Upper lobe of right lung (tissue), 1 donor: Measurements from ENCODE around the gene IMMP2L. TPM values are rescaled to one million over a fixed set of nuclear protein-coding genes. Genes with fewer than 3 reads are reported as not detected.
"Not testable (repeated sequence)": the region's sequence is repeated elsewhere in the genome, so short reads cannot be mapped to it uniquely, and the experiment has no call there.

Source experiments
- ATAC-seq: fragments of 200-7000 bp; cut with Tn5 transposase; one replicate; pipeline ENCODE4 v1.9.1; 2020; ENCODE audit warnings: mild to moderate bottlenecking, moderate library complexity
- DNase-seq: peaks from one replicate; pipeline ENCODE4 v3.0.0-alpha.2; 2020
- H3K27ac ChIP-seq: fragments of 200-600 bp; one replicate; pipeline ENCODE4 v1.8.0; 2022
- H3K27me3 ChIP-seq: fragments of 200-600 bp; one replicate; pipeline ENCODE4 v1.8.0; 2022; ENCODE audit warnings: mild to moderate bottlenecking
- H3K36me3 ChIP-seq: fragments of 200-600 bp; one replicate; pipeline ENCODE4 v1.8.0; 2022
- H3K4me1 ChIP-seq: fragments of 200-600 bp; one replicate; pipeline ENCODE4 v1.8.0; 2022
- H3K4me3 ChIP-seq: fragments of 200-600 bp; one replicate; pipeline ENCODE4 v1.8.0; 2022; ENCODE audit warnings: mild to moderate bottlenecking
- H3K9me3 ChIP-seq: fragments of 200-600 bp; one replicate; pipeline ENCODE4 v1.8.0; 2022
- intact Hi-C: fragments of 100-400 bp; cut with DNase I; formaldehyde crosslinking; loops from one replicate; pipeline ENCODE4 v1.11.0; 2022
- total RNA-seq: library from RNA; stranded (reverse); fragmentation: NEBNext Ultra II Directional; extraction: Animal tissue kit (Norgen Biotek cat#: 25700); gene quantifications from one replicate; pipeline ENCODE4 v1.2.1, GENCODE V29; 2021
- TF ChIP-seq, protein P1 (sequence below): fragments of 200-600 bp; IDR thresholded peaks from one replicate; pipeline ENCODE4 v1.8.0; 2022; ENCODE audit warnings: antibody characterized with exemption
- donor health status: DM: no; HTN: yes; CAD: no; lungs with severe emphysema.

Gene IMMP2L
- total RNA-seq, 1 donor from 2014 or later = 22.0 TPM

DNA sequence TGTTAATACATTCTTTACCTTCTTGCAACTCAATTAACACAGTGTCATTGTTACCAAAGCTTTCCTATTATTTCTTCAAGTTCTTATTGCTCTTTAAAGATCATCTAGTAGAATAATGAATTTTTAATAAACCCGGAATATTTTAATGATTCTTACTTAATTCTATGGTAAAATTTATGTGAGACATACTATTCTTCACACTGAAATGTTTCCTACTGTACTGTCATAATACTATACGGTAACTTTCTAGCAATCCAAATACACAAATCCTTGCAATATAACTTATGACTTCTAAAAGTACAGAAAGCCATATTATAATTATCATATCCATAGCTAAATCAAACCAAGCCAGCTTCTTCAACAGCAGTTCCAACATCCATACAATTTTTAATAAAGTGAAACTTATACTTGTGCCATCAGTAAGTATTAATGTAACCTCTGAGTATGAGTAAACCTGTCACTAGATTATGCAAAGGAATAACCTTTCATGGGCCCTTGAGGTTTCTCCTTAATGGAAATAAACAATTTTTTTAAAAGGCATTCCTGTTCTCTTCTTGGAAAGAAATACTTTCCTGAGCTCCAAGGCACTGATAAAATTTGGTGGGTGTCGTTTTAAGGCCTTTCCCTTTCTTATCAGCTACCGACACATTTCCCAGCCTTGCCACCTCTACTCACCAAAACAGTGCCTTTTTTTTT, 87.4 kb downstream of the IMMP2L start:
- no peak overlapping the region for H3K27ac ChIP-seq
- H3K36me3 ChIP-seq = no peaks in the 10 kb centered on the region
- peaks cover 5% of the 10 kb centered on the region for H3K9me3 ChIP-seq
- no peak overlapping the region for H3K4me3 ChIP-seq
- no peaks in the 10 kb centered on the region for H3K27me3 ChIP-seq
- ATAC-seq = no peak
- TF ChIP-seq, protein P1, sequence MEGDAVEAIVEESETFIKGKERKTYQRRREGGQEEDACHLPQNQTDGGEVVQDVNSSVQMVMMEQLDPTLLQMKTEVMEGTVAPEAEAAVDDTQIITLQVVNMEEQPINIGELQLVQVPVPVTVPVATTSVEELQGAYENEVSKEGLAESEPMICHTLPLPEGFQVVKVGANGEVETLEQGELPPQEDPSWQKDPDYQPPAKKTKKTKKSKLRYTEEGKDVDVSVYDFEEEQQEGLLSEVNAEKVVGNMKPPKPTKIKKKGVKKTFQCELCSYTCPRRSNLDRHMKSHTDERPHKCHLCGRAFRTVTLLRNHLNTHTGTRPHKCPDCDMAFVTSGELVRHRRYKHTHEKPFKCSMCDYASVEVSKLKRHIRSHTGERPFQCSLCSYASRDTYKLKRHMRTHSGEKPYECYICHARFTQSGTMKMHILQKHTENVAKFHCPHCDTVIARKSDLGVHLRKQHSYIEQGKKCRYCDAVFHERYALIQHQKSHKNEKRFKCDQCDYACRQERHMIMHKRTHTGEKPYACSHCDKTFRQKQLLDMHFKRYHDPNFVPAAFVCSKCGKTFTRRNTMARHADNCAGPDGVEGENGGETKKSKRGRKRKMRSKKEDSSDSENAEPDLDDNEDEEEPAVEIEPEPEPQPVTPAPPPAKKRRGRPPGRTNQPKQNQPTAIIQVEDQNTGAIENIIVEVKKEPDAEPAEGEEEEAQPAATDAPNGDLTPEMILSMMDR = no peak
- intact Hi-C loops = no loop called here
- no peak for DNase-seq
- H3K4me1 ChIP-seq = no peaks in the 10 kb centered on the region

DNA sequence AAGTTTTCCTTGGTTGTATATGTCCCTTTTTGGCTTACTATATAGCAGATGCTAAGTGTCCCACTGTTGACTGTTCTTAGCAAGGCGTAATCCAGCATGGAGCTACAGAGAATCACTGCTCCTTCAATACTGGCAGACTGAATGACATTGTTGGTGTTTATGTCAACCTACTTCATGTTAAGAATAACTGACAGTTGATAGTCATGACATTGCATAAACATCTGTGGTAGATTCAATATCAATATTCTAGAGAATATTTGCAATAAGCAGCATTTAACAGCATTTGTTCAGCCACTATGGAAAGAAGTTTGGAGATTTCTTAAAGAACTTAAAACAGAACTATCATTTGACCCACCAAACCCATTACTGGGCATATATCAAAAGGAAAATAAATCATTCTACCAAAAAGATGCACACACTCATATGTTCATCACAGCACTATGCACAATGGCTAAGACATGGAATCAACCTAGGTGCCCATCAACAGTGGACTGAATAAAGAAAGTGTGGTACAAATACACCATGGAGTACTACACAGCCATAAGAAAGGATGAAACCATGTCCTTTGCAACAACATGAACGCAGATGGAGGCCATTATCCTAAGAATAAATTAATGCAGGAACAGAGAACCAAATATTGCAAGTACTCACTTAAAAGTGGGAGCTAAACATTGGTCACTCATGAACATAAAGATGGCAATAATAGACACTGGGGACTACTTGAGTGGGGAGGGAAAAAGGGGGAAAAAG, 88.7 kb downstream of the IMMP2L start:
- no peaks in the 10 kb centered on the region for H3K27me3 ChIP-seq
- TF ChIP-seq, protein P1 = no peak
- peaks cover 5% of the 10 kb centered on the region for H3K9me3 ChIP-seq
- ATAC-seq (no peak), DNase-seq (no peak)
- intact Hi-C loops = no loop called here
- no peaks in the 10 kb centered on the region for H3K4me1 ChIP-seq
- H3K36me3 ChIP-seq = no peaks in the 10 kb centered on the region
- no peak overlapping the region for H3K27ac ChIP-seq
- H3K4me3 ChIP-seq = no peak overlapping the region

DNA sequence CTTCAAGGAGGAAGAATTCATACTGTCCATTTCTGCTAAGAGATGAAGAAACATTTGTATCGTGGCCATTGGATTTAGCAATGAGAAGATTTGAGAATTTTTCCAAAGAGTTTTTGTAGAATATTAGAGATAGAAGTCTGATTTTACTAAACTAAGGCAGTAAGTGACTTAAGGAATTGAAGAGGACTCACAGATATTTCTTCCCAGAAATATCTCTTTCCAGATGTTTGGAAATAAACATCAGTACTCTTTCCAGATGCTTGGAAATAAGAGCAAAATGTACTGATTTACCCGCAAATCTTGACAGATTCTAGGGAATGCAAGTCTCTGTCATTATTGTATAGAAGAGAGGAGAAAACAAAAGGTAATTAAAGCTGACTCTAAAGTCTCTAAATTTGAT, 91.3 kb downstream of the IMMP2L start:
- intact Hi-C loops = no loop called here
- no peaks in the 10 kb centered on the region for H3K27me3 ChIP-seq
- H3K9me3 ChIP-seq = peaks cover 5% of the 10 kb centered on the region
- H3K36me3 ChIP-seq = no peaks in the 10 kb centered on the region
- ATAC-seq = no peak
- H3K27ac ChIP-seq = no peak overlapping the region
- H3K4me1 ChIP-seq = no peaks in the 10 kb centered on the region
- no peak overlapping the region for H3K4me3 ChIP-seq
- no peak for DNase-seq
- TF ChIP-seq, protein P1 = no peak

DNA sequence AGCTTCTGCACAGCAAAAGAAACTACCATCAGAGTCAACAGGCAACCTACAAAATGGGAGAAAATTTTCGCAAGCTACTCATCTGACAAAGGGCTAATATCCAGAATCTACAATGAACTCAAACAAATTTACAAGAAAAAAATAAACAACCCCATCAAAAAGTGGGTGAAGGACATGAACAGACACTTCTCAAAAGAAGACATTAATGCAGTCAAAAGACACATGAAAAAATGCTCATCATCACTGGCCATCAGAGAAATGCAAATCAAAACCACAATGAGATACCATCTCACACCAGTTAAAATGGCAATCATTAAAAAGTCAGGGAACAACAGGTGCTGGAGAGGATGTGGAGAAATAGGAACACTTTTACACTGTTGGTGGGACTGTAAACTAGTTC, 92.4 kb downstream of the IMMP2L start:
- H3K9me3 ChIP-seq, ATAC-seq, H3K36me3 ChIP-seq, DNase-seq, H3K27me3 ChIP-seq, intact Hi-C loops, H3K4me3 ChIP-seq, H3K4me1 ChIP-seq, H3K27ac ChIP-seq: not testable (repeated sequence)

DNA sequence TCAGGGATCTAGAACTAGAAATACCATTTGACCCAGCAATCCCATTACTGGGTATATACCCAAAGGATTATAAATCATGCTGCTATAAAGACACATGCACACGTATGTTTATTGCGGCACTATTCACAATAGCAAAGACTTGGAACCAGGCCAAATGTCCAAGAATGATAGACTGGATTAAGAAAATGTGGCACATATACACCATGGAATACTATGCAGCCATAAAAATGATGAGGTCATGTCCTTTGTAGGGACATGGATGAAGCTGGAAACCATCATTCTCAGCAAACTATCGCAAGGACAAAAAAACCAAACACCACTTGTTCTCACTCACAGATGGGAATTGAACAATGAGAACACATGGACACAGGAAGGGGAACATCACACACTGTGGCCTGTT, 96.5 kb downstream of the IMMP2L start:
- intact Hi-C loops, H3K27me3 ChIP-seq, H3K9me3 ChIP-seq, H3K27ac ChIP-seq, DNase-seq, H3K36me3 ChIP-seq, H3K4me1 ChIP-seq, H3K4me3 ChIP-seq, ATAC-seq: not testable (repeated sequence)

DNA sequence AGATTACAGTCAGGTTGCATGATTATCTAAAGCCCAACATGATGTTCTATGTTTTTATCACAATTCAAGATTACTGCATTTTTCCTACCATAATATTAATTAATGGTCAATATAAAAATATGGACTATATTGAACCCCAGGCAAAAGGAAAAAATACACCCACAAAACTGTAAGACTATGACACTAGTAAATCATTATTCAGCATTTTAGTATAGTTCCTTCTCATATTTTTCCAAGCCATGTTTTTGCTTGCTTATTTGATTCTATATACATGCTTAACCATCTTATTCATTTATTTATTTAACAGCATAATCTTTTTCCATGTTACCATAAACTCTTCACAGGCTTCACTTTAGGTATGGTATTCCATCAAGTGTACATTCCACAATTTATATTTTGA, 101.6 kb downstream of the IMMP2L start:
- Histone ChIP-seq H3K4me3 (no peak overlapping the region), H3K4me1 (no peaks in the 10 kb centered on the region), H3K27me3 (no peaks in the 10 kb centered on the region), H3K36me3 (no peaks in the 10 kb centered on the region), H3K9me3 (no peaks in the 10 kb centered on the region), H3K27ac (no peak overlapping the region)
- no peak for DNase-seq
- intact Hi-C loops = no loop called here
- ATAC-seq = no peak
- TF ChIP-seq, protein P1 = no peak
